GM12878 (cell line): ENCODE measurements around the gene IARS2. TPM values are rescaled to one million over a fixed set of nuclear protein-coding genes. Genes with fewer than 3 reads are reported as not detected.

ENCODE experiments used
- ATAC-seq: fragments of 200-7000 bp; cut with Tn5 transposase; 3 replicates; pipeline ENCODE4 v1.9.1; 2020; ENCODE audit warnings: mild to moderate bottlenecking, moderate library complexity
- BruUV-seq: library from RNA; stranded (reverse); fragments of 400-500 nt; replicated peaks from 2 replicates; lab custom pipeline; 2021; lab: Mats Ljungman, UMichigan
- CTCF ChIA-PET: fragments of 300-600 bp; sonication (Branson Sonifier 250); formaldehyde crosslinking; extraction: SDS; loops from one replicate; lab custom pipeline; 2021; ENCODE audit warnings: inconsistent platforms; lab: Yijun Ruan, JAX
- POLR2A ChIA-PET: fragments of 350-600 bp; formaldehyde crosslinking; extraction: SDS; loops from one replicate; lab custom pipeline; 2021; ENCODE audit warnings: inconsistent platforms; lab: Charles Lee
- RAD21 ChIA-PET: fragments of 300-600 bp; sonication (Branson Sonifier 250); formaldehyde crosslinking; loops from one replicate; lab custom pipeline; 2023; ENCODE audit warnings: antibody characterized with exemption; ENCODE audit not compliant: unreplicated experiment; lab: Charles Lee
- SMC1A ChIA-PET: fragments of 300-600 bp; sonication (Branson Sonifier 250); formaldehyde crosslinking; loops from one replicate; lab custom pipeline; 2023; ENCODE audit not compliant: unreplicated experiment, uncharacterized antibody; lab: Charles Lee
- DNase-seq: peaks from one replicate; pipeline ENCODE4 v3.0.0-alpha.2; 2011; ENCODE audit warnings: low read depth, low spot score
- FAIRE-seq: peaks from 3 replicates; lab custom pipeline; 2011; peaks lifted over from hg19 to GRCh38; lab: Jason Lieb, UNC
- H2AFZ ChIP-seq: 2 replicates; pipeline ENCODE4 v1.6.0; 2011; ENCODE audit warnings: low read depth, low read length, control low read depth; ENCODE audit not compliant: control insufficient read depth
- H3K27ac ChIP-seq: 2 replicates; pipeline ENCODE4 v1.5.1; 2011; ENCODE audit warnings: control low read depth; ENCODE audit not compliant: control insufficient read depth, insufficient read depth
- H3K27me3 ChIP-seq, 2 experiments: replicated peaks in 1 of 2; 2 replicates each; pipeline versions ENCODE4 v1.6.0 to v1.6.1; 2011; ENCODE audit warnings: low read length in 1 of 2; ENCODE audit not compliant: control insufficient read depth in 2 of 2, insufficient read depth in 2 of 2
- H3K36me3 ChIP-seq, 2 experiments: 2 replicates each; pipeline ENCODE4 v1.5.1; 2011; ENCODE audit warnings: low read length in 1 of 2; ENCODE audit not compliant: control insufficient read depth in 2 of 2, insufficient read depth in 2 of 2
- H3K4me1 ChIP-seq: 2 replicates; pipeline ENCODE4 v1.6.1; 2011; ENCODE audit warnings: mild to moderate bottlenecking, low read length, moderate library complexity, mixed read lengths; ENCODE audit not compliant: control insufficient read depth, insufficient read depth
- H3K4me2 ChIP-seq: 2 replicates; pipeline ENCODE4 v1.6.0; 2011; ENCODE audit warnings: control low read depth; ENCODE audit not compliant: control insufficient read depth, insufficient read depth
- H3K4me3 ChIP-seq: fragments of 200-600 bp; sonication (generic); 2 replicates; pipeline ENCODE4 v1.5.1; 2016
- H3K79me2 ChIP-seq: 2 replicates; pipeline ENCODE4 v1.6.0; 2011; ENCODE audit warnings: low read length; ENCODE audit not compliant: control insufficient read depth, insufficient read depth
- H3K9ac ChIP-seq: 2 replicates; pipeline ENCODE4 v1.8.0; 2011; ENCODE audit warnings: low read length, control low read depth, mixed read lengths; ENCODE audit not compliant: control insufficient read depth, insufficient read depth
- H3K9me3 ChIP-seq: replicated peaks from 3 replicates; pipeline ENCODE4 v1.5.1; 2011; ENCODE audit warnings: mild to moderate bottlenecking, low read length; ENCODE audit not compliant: control insufficient read depth, insufficient read depth
- H4K20me1 ChIP-seq: 2 replicates; pipeline ENCODE4 v1.6.0; 2011; ENCODE audit not compliant: control insufficient read depth, insufficient read depth
- BACH1 ChIP-seq: fragments of 450-650 bp; IDR thresholded peaks from 2 replicates; pipeline ENCODE4 v1.6.1; 2017; ENCODE audit warnings: mild to moderate bottlenecking, borderline replicate concordance
- BCL11A ChIP-seq: IDR thresholded peaks from 2 replicates; pipeline ENCODE4 v1.6.1; 2011; ENCODE audit warnings: low read depth, low read length
- EGR1 ChIP-seq, 2 experiments: IDR thresholded peaks; 1 replicate in 1 of 2; 2 replicates in 1 of 2; pipeline ENCODE4 v1.6.1; 2011 to 2012; ENCODE audit warnings: low read depth in 2 of 2, low read length in 2 of 2, borderline replicate concordance in 1 of 2, mild to moderate bottlenecking in 1 of 2, moderate library complexity in 1 of 2
- GATAD2B ChIP-seq: fragments of 450-650 bp; conservative IDR thresholded peaks from 2 replicates; pipeline ENCODE4 v1.6.1; 2017; ENCODE audit warnings: low read depth, mild to moderate bottlenecking, moderate library complexity
- HDGF ChIP-seq: fragments of 450-650 bp; IDR thresholded peaks from 2 replicates; pipeline ENCODE4 v1.6.1; 2016; ENCODE audit warnings: antibody characterized with exemption
- MXI1 ChIP-seq: fragments of 150-350 bp; IDR thresholded peaks from 2 replicates; pipeline ENCODE4 v1.6.1; 2011; ENCODE audit warnings: low read depth, mild to moderate bottlenecking, inconsistent platforms, low read length, improper control_type of control experiment
- NRF1 ChIP-seq: conservative IDR thresholded peaks from 2 replicates; pipeline ENCODE4 v1.6.1; 2011; ENCODE audit warnings: mild to moderate bottlenecking, low read depth, low read length, improper control_type of control experiment
- PAX8 ChIP-seq: fragments of 450-650 bp; IDR thresholded peaks from 2 replicates; pipeline ENCODE4 v1.6.1; 2017; ENCODE audit warnings: mild to moderate bottlenecking, moderate library complexity
- POLR2AphosphoS2 ChIP-seq: IDR thresholded peaks from 2 replicates; pipeline ENCODE4 v1.6.1; 2011; ENCODE audit warnings: low read depth, mild to moderate bottlenecking, low read length, improper control_type of control experiment, moderate library complexity
- POLR2AphosphoS5 ChIP-seq: IDR thresholded peaks from 2 replicates; pipeline ENCODE4 v1.6.1; 2011; ENCODE audit warnings: mild to moderate bottlenecking, low read length, inconsistent platforms
- POU2F2 ChIP-seq: IDR thresholded peaks from 3 replicates; pipeline ENCODE4 v1.6.1; 2011; ENCODE audit warnings: low read depth, mild to moderate bottlenecking, low read length, borderline replicate concordance
- RAD51 ChIP-seq: fragments of 450-650 bp; IDR thresholded peaks from 2 replicates; pipeline ENCODE4 v1.6.1; 2016; ENCODE audit warnings: moderate library complexity, mild to moderate bottlenecking, inconsistent platforms
- RB1 ChIP-seq: fragments of 450-650 bp; formaldehyde crosslinking; IDR thresholded peaks from 2 replicates; pipeline ENCODE4 v1.6.1; 2017; ENCODE audit warnings: mild to moderate bottlenecking, borderline replicate concordance
- RELA ChIP-seq: fragments of 450-650 bp; IDR thresholded peaks from 2 replicates; pipeline ENCODE4 v1.8.0; 2014; ENCODE audit warnings: borderline replicate concordance; ENCODE audit not compliant: partially characterized antibody
- RFX5 ChIP-seq: IDR thresholded peaks from 2 replicates; pipeline ENCODE4 v1.6.1; 2011; ENCODE audit warnings: low read depth, low read length, improper control_type of control experiment
- SIN3A ChIP-seq: IDR thresholded peaks from 2 replicates; pipeline ENCODE4 v1.6.1; 2012; ENCODE audit warnings: low read depth, low read length, improper control_type of control experiment
- SP1 ChIP-seq: IDR thresholded peaks from one replicate; pipeline ENCODE4 v1.6.1; 2011; ENCODE audit warnings: low read depth, low read length
- TARDBP ChIP-seq: IDR thresholded peaks from 2 replicates; pipeline ENCODE4 v1.6.1; 2016; ENCODE audit warnings: borderline replicate concordance
- USF1 ChIP-seq: IDR thresholded peaks from 2 replicates; pipeline ENCODE4 v1.6.1; 2011; ENCODE audit warnings: borderline replicate concordance, low read depth, mild to moderate bottlenecking, moderate library complexity, mixed read lengths, low read length; ENCODE audit not compliant: insufficient read depth; ENCODE audit errors: extremely low read length
- ZBED1 ChIP-seq: IDR thresholded peaks from 2 replicates; pipeline ENCODE4 v1.6.1; 2016; ENCODE audit warnings: borderline replicate concordance
- ZNF274 ChIP-seq: IDR thresholded peaks from one replicate; pipeline ENCODE4 v1.8.0; 2011; ENCODE audit not compliant: insufficient read length, insufficient read depth
- ZNF622 ChIP-seq: fragments of 450-650 bp; IDR thresholded peaks from 2 replicates; pipeline ENCODE4 v1.6.1; 2017; ENCODE audit warnings: mild to moderate bottlenecking, inconsistent platforms
- WGBS: methylation state at CpG from one replicate; pipeline ENCODE4 v1.1.6; 2016; ENCODE audit warnings: low lambda C conversion rate; ENCODE audit not compliant: insufficient replicate concordance, insufficient coverage; ENCODE audit errors: missing lambda C conversion rate; 5-methylcytosine and 5-hydroxymethylcytosine counted together
- in situ Hi-C: fragments of 300-500 bp; cut with MboI; formaldehyde crosslinking; loops from 9 replicates; pipeline ENCODE4 v1.14.3; 2018; ENCODE audit warnings: mixed read lengths
- intact Hi-C: fragments of 100-400 bp; cut with micrococcal nuclease; formaldehyde crosslinking; loops from one replicate; pipeline ENCODE4 v1.14.2; 2022; ENCODE audit not compliant: unreplicated experiment
- polyA plus RNA-seq, 11 experiments: library from polyadenylated mRNA; depleted of rRNA in 4 of 11; unstranded in 6 of 11; stranded (reverse) in 5 of 11; fragments of >200 nt; fragmentation: Nextera tagmentation in 4 of 11; fragmentation: Illumina TruSeq in 1 of 11; extraction: Ambion mirVana in 4 of 11; extraction: Trizol in 1 of 11; gene quantifications; 1 replicate in 1 of 11; 2 replicates in 10 of 11; pipeline versions ENCODE4 v1.2.1 to v1.2.3, GENCODE V29; 2011 to 2016; ENCODE audit warnings: inconsistent platforms in 2 of 11, missing spikeins in 2 of 11, low read depth in 1 of 11
- total RNA-seq, 4 experiments: library from RNA; depleted of rRNA in 3 of 4; stranded (reverse); fragments of >200 nt in 3 of 4; fragmentation: Illumina TruSeq in 1 of 4; extraction: Trizol in 1 of 4; gene quantifications; 2 replicates each; pipeline versions ENCODE4 v1.2.1 to v1.2.3, GENCODE V29; 2013 to 2021

IARS2 gene
- total and polyA plus RNA-seq, 10 of the 15 experiments (the other 5 are each of a cell fraction or from before 2014, with no cell fraction given): 23.7 to 100 (median 66.8) TPM

GRCh38 chr1:220046052-220046930 is 47.6 kb upstream of the IARS2 start, which contains the start of gene EPRS1:
EPRS1 (minus strand) TSS chr1:220046505; CDS start chr1:220046388, 117 bp downstream.
- under 1% methylated on average over 64 of the region's 71 CpGs for WGBS
- SMC1A ChIA-PET: interaction anchor here (0.7 kb wide), 1 partner anchor 55 kb away, joined by 3 read pairs; no protein-coding TSS in a partner anchor
- Histone ChIP-seq H3K79me2 (peaks cover 44% of the 10 kb centered on the region), H3K4me1 (peaks cover 5% of the 10 kb centered on the region; the same call in 1 of the 2 replicates), H3K27me3 (no peaks in the 10 kb centered on the region), H3K9me3 (no peaks in the 10 kb centered on the region), H3K9ac (peak within 1 kb of the TSS; percentile 91), H3K4me2 (peak within 1 kb of the TSS; percentile 72), H3K36me3 (peaks cover 0 to 5% of the 10 kb centered on the region in 2 experiments; a peak in 1 of 4 replicates), H2AFZ (peak within 1 kb of the TSS; percentile 97), H4K20me1 (no peaks in the 10 kb centered on the region), H3K4me3 (peak within 1 kb of the TSS; percentile 81), H3K27ac (peak within 1 kb of the TSS; percentile 81)
- peak; percentile 98 for ATAC-seq
- peak; percentile 98 for DNase-seq
- intact Hi-C loops (loop anchor here (1.0 kb wide), 1 partner anchor 40 kb away; no protein-coding TSS in a partner anchor), in situ Hi-C loops (no loop called here)
- RAD21 ChIA-PET: no interaction called here
- POLR2A ChIA-PET: interaction anchor here (0.6 to 1.4 kb wide), 4 partner anchors 8 to 44 kb away, joined by 3 to 5 read pairs (median 4); partner anchors contain the start of gene BPNT1
- BruUV-seq: TSS peak; percentile 67
- CTCF ChIA-PET: no interaction called here
- peak; percentile 100 for FAIRE-seq
- TF ChIP-seq SIN3A (no peak; the same call in 1 of the 2 replicates), RFX5 (peak; percentile 23; the same call in 1 of the 2 replicates), SP1 (peak; percentile 36), RAD51 (no peak; the same call in 1 of the 2 replicates), RELA (peak; percentile 1), GATAD2B (peak; percentile 50), POU2F2 (peak; percentile 76; the same call in 1 of the 3 replicates), MXI1 (peak; percentile 69; the same call in 1 of the 2 replicates), BACH1 (peak; percentile 67; the same call in 1 of the 2 replicates), HDGF (peak; percentile 68; the same call in 1 of the 2 replicates), ZNF274 (no peak), POLR2AphosphoS5 (peak; percentile 75), USF1 (no peak), EGR1 (IDR thresholded peaks at IDR 0.05; ENCODE audit: borderline replicate concordance in 1 of 2, low read depth in 2 of 2, low read length in 2 of 2) (peak; percentile 41 to 83; a peak in 1 of 3 replicates), BCL11A (0 out of 2 replicates have a peak, but pooled peaks have one; percentile 19), ZNF622 (no peak), POLR2AphosphoS2 (peak; percentile 78), PAX8 (0 out of 2 replicates have a peak, but pooled peaks have one; percentile 67), NRF1 (peak; percentile 40), TARDBP (peak; percentile 15; the same call in 1 of the 2 replicates), RB1 (0 out of 2 replicates have a peak, but pooled peaks have one; percentile 20), ZBED1 (0 out of 2 replicates have a peak, but pooled peaks have one; percentile 53)
